Thoracic aorta (tissue), 2 donors: ENCODE measurements around the gene RNF224. TPM values are rescaled to one million over a fixed set of nuclear protein-coding genes. Genes with fewer than 3 reads are reported as not detected.
"Not testable (repeated sequence)": the region's sequence is repeated elsewhere in the genome, so short reads cannot be mapped to it uniquely, and the experiment has no call there.

Experiments
- ATAC-seq: fragments of 150-250 bp; one replicate; pipeline ENCODE4 v1.8.0; 2017; ENCODE audit warnings: low read depth; ENCODE audit not compliant: insufficient number of reproducible peaks, low FRiP score
- DNase-seq: peaks from one replicate; pipeline ENCODE4 v3.0.0-alpha.2; 2020; ENCODE audit warnings: low spot score
- H3K27ac ChIP-seq, 2 donors: fragments of 200-600 bp; sonication (generic); 1 replicate in 1 of 2; 2 replicates in 1 of 2; pipeline ENCODE4 v1.5.1; 2016; ENCODE audit warnings: mild to moderate bottlenecking in 2 of 2, moderate library complexity in 2 of 2
- H3K27me3 ChIP-seq: fragments of 200-600 bp; sonication (generic); replicated peaks from 2 replicates; pipeline ENCODE4 v1.6.0; 2016; ENCODE audit warnings: mild to moderate bottlenecking; ENCODE audit not compliant: insufficient read depth
- H3K36me3 ChIP-seq: fragments of 200-600 bp; sonication (generic); one replicate; pipeline ENCODE4 v1.5.1; 2016
- H3K4me1 ChIP-seq, 2 donors: fragments of 200-600 bp; sonication (generic); 1 replicate in 1 of 2; 2 replicates in 1 of 2; pipeline versions ENCODE4 v1.5.1 to v1.6.0; 2016; ENCODE audit warnings: low read depth in 2 of 2, mild to moderate bottlenecking in 1 of 2; ENCODE audit not compliant: control insufficient read depth in 1 of 2
- H3K4me3 ChIP-seq: fragments of 200-600 bp; sonication (generic); 2 replicates; pipeline ENCODE4 v1.5.1; 2016; ENCODE audit warnings: mild to moderate bottlenecking
- H3K9me3 ChIP-seq: fragments of 200-600 bp; sonication (generic); 2 replicates; pipeline ENCODE4 v1.5.1; 2016
- CTCF ChIP-seq: fragments of 200-600 bp; sonication (generic); IDR thresholded peaks from one replicate; pipeline ENCODE4 v1.5.1; 2019; ENCODE audit warnings: antibody characterized with exemption
- total RNA-seq, 2 donors: library from RNA; depleted of rRNA; stranded (reverse); fragments of >200 nt; gene quantifications; one replicate each; pipeline versions ENCODE4 v1.1.0 to v1.2.3, GENCODE V29; 2016

Gene RNF224
- total RNA-seq, 2 donors from 2014 or later: not detected

DNA sequence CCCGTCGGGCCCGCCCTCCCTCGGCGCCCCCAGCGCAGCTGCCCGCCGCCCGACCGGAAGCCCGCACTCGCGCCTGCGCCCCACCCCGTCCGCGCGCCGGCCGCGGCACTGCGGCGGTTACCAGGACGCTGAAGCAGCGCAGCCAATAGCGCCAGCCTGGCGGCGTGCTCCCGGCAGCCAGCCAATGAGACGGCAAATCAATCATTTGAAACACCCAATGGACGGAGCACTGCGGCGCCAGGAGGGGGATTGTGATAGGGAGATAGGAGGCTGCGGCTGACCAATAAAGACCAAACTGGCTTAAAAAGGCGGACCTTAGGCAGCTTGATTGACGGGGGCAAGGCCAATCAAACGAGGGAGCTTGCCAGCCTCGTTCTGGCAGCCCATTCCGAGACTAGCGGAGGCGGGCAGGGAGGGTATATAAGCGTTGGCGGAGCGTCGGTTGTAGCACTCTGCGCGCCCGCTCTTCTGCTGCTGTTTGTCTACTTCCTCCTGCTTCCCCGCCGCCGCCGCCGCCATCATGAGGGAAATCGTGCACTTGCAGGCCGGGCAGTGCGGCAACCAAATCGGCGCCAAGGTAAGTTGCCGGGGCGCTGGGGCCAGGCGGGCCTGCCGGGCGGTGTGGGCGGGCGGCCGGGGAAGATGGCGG, 13.7 kb downstream of the RNF224 start, which contains the start of gene TUBB4B:
TUBB4B (plus strand) TSS at position 447 of the 649 bp plus-strand sequence; CDS start at position 521, 74 bp downstream.
- Histone ChIP-seq H3K4me3 (peak within 1 kb of the TSS; percentile 93), H3K36me3 (peaks cover 12% of the 10 kb centered on the region), H3K27ac (peak within 1 kb of the TSS; percentile 90), H3K9me3 (no peaks in the 10 kb centered on the region), H3K27me3 (no peaks in the 10 kb centered on the region), H3K4me1 (peaks cover 9 to 47% of the 10 kb centered on the region in 2 donors)
- ATAC-seq (peak; percentile 99), DNase-seq (peak; percentile 98)
- no peak for TF ChIP-seq CTCF

DNA sequence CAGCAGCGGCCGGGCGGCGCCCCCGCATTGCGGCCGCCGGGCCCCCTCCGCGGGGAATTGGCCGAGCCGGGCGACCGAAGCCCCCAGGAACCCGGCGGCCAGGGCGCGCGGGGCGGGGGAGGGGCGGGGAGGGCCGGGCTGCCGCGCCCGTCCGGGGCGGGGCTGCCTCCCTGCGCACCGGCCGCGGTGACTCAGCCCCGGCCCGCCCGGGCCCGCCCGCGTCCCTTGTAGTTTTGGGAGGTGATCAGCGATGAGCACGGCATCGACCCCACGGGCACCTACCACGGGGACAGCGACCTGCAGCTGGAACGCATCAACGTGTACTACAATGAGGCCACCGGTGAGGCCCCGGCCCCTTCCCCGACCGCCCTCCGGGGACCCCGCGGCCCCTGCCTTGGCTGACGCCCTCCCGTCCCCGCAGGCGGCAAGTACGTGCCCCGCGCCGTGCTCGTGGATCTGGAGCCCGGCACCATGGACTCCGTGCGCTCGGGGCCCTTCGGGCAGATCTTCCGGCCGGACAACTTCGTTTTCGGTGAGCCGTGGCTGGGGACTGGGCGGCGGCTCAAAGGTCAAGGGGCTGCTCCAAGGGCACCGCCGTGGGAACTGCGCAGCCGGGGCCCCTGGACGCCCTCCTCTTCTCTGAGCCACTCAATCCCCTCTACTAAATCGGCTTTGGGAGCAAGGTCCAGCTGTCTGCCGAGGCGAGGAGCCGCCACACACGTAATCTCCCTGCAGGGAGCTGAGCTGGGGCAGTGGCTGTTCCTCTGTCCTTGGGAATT, 14.4 kb downstream of the RNF224 start:
- Histone ChIP-seq H3K27ac (peak overlapping the region; percentile 86 to 89), H3K9me3 (no peaks in the 10 kb centered on the region), H3K4me1 (peaks cover 6 to 40% of the 10 kb centered on the region in 2 donors), H3K27me3 (no peaks in the 10 kb centered on the region), H3K36me3 (peaks cover 12% of the 10 kb centered on the region), H3K4me3 (peak overlapping the region; percentile 93)
- DNase-seq (no peak), ATAC-seq (peak; percentile 54)
- TF ChIP-seq CTCF: no peak

DNA sequence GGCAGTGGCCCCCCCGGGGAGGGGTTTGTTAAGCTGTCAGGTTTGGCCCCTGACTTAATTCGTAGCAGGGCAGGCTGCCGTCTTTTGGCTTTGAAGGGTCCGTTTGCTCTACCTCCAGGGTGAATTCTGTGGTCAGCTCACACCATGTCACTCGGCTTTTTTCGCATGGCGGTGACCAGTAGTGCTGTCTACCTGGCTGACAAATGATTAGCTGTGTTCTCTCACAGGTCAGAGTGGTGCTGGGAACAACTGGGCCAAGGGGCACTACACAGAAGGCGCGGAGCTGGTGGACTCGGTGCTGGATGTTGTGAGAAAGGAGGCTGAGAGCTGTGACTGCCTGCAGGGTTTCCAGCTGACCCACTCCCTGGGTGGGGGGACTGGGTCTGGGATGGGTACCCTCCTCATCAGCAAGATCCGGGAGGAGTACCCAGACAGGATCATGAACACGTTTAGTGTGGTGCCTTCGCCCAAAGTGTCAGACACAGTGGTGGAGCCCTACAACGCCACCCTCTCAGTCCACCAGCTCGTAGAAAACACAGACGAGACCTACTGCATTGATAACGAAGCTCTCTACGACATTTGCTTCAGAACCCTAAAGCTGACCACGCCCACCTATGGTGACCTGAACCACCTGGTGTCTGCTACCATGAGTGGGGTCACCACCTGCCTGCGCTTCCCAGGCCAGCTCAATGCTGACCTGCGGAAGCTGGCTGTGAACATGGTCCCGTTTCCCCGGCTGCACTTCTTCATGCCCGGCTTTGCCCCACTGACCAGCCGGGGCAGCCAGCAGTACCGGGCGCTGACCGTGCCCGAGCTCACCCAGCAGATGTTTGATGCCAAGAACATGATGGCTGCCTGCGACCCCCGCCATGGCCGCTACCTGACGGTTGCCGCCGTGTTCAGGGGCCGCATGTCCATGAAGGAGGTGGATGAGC, 15.2 kb downstream of the RNF224 start:
- DNase-seq (no peak), ATAC-seq (no peak)
- H3K4me3 ChIP-seq: peak overlapping the region; percentile 93
- peak overlapping the region; percentile 76 to 86 for H3K27ac ChIP-seq
- peaks cover 12% of the 10 kb centered on the region for H3K36me3 ChIP-seq
- peaks cover 6 to 36% of the 10 kb centered on the region in 2 donors for H3K4me1 ChIP-seq
- H3K9me3 ChIP-seq: no peaks in the 10 kb centered on the region
- no peak for TF ChIP-seq CTCF
- H3K27me3 ChIP-seq: no peaks in the 10 kb centered on the region

GRCh38 chr9:137243266-137243625, 15.9 kb downstream of the RNF224 start:
- H3K27me3 ChIP-seq, H3K9me3 ChIP-seq, H3K4me3 ChIP-seq, ATAC-seq, H3K27ac ChIP-seq, DNase-seq: not testable (repeated sequence)
- Histone ChIP-seq H3K36me3 (peaks cover 12% of the 10 kb centered on the region), H3K4me1 (peaks cover 6 to 36% of the 10 kb centered on the region in 2 donors)

DNA sequence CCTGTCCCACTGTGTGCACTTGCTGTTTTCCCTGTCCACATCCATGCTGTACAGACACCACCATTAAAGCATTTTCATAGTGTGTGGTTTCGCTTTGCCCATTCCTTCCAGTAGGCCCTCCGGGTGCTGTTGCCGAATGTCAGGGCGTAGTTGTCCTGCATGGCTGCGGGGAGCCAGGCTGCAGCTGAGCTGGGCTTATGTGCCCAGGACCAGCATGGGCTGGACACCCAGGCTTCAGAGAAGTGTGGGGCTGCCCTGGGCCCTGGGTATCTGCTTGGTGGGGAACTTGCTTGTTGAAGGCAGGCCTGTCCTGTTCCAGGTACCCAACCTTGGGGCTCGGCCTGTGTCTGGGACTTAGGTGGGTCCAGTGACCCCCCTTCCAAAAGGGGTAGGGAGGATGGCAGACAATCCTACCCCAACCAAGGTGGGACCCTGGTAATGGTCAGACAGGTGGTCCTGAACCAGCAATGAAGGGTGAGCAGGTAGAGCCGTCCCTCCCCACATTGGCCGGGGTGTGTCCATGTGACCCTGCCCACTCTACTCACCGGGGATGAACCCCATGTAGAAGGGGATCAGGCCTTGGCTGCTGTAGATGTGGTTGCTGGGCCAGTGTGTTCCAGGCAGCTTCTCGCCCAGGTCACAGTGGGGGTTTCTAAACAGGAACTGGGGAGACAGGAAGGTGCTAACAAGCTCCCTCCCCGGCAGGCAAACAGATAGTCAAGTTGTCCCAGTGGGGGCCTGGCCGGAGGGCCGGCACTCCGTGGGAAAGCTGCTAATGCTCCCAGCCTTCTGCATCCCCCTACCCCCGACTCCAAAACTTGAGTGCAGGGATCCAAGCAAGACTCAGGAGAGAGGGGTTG, 16.6 kb downstream of the RNF224 start:
- no peak for TF ChIP-seq CTCF
- Histone ChIP-seq H3K4me3 (no peak overlapping the region), H3K4me1 (peaks cover 6 to 32% of the 10 kb centered on the region in 2 donors), H3K27ac (no peak overlapping the region), H3K27me3 (no peaks in the 10 kb centered on the region), H3K9me3 (no peaks in the 10 kb centered on the region), H3K36me3 (peaks cover 12% of the 10 kb centered on the region)
- ATAC-seq (no peak), DNase-seq (no peak)
